ENCODE results near the gene ADAR.
"Not testable (repeated sequence)": the region's sequence is repeated elsewhere in the genome, so short reads cannot be mapped to it uniquely, and the experiment has no call there.

Gene ADAR, protein sequence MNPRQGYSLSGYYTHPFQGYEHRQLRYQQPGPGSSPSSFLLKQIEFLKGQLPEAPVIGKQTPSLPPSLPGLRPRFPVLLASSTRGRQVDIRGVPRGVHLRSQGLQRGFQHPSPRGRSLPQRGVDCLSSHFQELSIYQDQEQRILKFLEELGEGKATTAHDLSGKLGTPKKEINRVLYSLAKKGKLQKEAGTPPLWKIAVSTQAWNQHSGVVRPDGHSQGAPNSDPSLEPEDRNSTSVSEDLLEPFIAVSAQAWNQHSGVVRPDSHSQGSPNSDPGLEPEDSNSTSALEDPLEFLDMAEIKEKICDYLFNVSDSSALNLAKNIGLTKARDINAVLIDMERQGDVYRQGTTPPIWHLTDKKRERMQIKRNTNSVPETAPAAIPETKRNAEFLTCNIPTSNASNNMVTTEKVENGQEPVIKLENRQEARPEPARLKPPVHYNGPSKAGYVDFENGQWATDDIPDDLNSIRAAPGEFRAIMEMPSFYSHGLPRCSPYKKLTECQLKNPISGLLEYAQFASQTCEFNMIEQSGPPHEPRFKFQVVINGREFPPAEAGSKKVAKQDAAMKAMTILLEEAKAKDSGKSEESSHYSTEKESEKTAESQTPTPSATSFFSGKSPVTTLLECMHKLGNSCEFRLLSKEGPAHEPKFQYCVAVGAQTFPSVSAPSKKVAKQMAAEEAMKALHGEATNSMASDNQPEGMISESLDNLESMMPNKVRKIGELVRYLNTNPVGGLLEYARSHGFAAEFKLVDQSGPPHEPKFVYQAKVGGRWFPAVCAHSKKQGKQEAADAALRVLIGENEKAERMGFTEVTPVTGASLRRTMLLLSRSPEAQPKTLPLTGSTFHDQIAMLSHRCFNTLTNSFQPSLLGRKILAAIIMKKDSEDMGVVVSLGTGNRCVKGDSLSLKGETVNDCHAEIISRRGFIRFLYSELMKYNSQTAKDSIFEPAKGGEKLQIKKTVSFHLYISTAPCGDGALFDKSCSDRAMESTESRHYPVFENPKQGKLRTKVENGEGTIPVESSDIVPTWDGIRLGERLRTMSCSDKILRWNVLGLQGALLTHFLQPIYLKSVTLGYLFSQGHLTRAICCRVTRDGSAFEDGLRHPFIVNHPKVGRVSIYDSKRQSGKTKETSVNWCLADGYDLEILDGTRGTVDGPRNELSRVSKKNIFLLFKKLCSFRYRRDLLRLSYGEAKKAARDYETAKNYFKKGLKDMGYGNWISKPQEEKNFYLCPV

DNA sequence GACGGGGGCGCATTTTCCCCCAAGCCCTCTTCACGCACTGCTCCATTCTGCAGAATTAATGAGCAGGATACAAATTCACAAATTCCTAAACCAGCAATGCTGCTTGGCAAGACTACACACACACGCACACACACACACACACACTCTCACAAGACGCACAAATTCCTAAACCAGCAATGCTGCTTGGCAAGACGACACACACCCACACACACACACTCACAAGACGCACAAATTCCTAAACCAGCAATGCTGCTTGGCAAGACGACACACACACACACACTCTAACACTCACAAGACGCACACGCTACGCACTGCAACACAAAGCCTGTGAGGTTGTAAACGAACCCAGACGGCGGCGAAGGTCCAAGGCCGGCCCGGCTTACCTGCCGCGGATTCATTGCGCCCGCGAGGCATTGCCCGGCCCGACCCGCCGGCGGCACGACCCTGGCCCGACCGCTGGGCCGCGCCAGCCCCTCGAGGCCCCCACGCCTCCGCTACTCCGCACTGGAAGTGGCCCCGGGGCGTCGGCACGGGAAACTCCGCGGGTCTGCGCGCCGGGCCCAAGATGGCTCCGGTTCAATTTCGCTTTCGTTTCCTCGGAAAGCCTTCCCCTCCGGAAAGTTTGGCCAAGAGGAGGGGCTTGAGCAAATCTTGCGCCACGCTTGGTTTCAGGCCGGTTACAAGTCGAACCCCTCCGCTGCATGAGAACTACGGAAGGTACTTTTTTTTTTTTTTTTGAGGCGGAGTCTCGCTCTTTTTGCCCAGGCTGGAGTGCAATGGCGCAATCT lies at the start of gene ADAR:
Gene ADAR (minus strand): TSS at position 578 of the 788 bp plus-strand sequence. CDS start 180 bp downstream, at position 398.
- peak; percentile 94 for DNase-seq (ENCODE audit: low spot score)

DNA sequence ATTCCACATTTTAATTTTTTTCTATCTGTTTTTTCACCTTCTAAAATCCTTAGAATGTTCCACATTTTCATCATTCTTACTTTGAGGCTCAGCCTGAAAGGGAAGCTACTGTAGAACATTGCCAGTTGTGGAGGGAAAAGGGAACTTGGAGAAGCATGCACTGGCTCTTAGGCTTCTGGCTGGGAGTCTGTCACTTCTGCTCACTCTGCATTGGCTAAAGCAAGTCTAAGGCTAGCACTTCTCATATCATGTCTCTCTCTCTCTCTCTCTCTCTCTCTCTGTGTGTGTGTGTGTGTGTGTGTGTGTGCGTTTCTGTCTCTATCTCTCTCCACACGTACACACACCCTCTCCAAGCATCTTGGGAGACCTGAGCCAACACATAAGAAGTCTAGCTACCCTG lies 49.6 kb upstream of the ADAR start:
- no peak for DNase-seq (ENCODE audit: low spot score)

DNA sequence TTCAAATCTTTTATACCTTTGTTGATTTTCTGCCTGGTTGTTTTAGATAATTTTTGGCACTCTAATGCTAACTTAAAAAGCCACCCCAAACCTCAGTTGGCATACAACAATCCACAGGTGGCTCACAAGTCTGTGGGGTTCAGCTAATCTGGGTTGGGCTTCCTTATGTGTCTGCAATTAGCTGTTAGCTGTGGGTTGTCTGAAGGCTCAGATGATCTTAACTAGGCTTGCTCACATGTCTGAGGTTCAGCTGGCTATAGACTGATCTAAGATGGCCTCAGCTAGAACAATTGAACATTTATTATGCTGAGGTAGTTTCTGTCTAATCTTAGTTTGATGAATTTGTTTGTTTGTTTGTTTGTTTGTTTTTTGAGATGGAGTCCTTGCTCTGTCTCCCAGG lies 44.9 kb upstream of the ADAR start:
- no peak for DNase-seq (ENCODE audit: low spot score)

DNA sequence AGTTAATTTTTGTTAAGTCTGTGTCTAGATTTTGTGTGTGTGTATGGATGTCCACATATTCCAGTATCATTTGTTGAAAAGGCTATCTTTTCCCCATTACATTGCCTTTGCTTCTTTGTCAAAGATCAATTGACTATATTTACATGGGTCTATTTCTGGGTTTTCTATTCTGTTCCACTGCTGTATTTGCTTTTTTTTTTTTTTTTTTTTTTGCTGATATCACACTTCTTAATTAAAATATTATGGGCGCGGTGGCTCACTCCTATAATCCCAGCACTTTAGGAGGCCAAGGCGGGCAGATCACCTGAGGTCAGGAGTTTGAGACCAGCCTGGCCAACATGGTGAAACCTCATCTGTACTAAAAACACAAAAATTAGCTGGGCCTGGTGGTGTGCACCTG lies 36.7 kb upstream of the ADAR start:
- DNase-seq (ENCODE audit: low spot score) = not testable (repeated sequence)

DNA sequence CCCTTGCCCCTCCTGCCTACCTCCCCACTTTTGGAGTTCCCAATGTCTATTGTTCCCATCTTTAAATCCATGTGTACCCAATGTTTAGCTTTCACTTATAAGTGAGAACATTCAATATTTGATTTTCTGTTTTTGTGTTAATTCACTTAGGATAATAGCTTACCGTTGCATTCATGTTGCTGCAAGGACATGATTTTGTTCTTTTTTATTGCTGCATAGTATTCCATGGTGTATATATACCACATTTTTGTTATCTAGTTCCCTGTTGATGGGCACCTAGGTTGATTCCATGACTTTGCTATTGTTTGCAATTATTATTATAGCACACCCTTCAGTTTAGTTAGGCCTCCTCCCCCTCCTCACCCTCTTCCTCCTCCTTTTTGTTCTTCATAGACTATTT lies 33.5 kb upstream of the ADAR start:
- DNase-seq (ENCODE audit: low spot score) = no peak

DNA sequence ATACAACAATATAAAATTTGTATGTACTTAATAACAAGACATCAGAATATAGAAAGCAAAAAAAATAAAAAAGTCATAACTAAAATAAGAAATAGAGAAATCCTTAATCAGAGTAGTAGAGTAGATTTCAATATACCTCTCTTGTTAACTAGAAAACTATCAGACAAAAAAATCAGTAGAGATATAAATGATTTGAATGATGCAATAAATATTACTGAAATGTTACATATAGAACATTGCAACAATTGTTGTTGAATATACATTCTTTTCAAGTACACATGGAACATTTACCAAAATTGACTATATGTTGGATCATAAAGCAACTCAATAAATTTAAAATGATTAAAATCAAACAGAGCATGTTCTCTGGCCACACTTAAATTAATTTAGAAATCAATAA lies 31.9 kb upstream of the ADAR start:
- DNase-seq (ENCODE audit: low spot score) = no peak

DNA sequence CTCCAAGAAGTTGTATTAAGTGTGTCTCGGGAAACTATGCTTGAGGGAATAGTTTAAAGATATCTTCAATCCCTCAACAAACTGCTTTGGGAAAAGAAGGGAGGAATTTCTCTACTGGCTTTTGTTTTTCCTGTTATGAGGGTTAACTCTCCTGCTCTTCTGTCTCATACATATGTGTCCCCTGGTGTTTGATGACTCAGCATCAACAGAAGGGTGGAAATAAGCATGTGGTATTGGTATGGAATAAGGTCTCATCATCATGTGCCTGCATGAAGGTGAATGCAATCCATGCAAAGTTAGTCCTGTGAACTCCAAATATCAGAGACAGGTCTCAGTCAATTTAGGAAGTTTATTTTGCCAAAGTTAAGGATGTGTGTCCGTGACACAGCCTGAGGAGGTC lies 27.2 kb upstream of the ADAR start:
- DNase-seq (ENCODE audit: low spot score) = no peak

DNA sequence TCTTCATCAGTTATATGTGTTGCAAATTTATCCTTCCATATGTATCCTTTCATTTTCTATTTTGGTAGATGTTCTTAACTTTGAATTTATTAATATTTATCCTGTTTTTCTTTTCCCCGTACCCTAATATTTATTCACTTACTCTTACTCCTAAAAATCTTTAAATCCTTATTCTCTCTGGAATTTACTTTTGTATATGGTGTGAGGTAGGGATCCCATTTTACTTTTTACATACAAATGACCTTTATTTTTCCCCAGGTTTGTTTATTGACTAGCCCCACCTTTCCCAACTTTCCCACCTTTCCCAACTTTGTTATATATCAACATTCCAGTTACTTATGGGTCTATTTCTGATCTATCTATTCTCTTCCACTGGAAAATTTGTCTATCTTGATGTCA lies 21.7 kb upstream of the ADAR start:
- no peak for DNase-seq (ENCODE audit: low spot score)

DNA sequence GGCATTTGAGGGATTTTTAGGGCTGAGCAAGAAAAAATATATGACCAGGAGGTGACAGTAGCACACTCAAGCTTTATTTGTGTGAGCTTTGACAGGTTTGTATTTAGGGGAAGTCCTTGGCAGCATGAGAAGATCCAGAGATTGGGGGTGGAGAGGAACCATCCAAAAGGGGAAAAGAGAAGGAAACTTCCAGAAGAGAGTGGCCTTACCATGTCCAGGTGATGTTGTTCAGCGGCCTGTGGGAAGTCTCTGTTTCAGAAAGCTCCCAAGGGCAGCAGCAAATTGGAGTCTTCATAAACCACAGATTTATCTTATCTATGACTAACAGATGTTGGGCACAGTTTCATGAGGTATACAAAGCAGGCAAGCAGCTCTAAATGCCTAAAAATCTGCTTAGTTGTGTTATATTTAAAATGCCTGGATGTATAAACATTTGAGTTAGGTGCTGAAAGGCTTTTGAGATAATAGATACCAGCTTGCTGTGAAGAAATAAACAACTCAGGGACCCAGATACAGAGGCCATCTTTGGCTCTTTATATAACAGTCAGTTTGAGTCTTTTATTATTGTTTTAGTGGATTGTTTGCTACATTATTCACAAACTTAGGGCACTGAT lies 21.2 kb upstream of the ADAR start:
- no peak for DNase-seq (ENCODE audit: low spot score)

DNA sequence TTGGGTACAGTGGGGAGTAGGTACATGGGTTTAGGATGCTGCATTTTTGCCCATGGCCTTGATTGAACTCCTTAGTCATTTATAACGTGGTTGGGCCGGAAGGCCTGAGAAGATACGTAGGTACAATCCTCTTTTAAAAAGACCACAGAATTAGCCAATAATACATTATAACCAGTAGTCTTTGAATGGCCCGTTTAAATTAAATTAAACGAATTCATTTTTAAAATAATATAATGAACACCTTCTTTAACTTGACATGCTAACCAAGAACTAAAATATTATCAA lies 20.1 kb upstream of the ADAR start:
- DNase-seq (ENCODE audit: low spot score) = no peak

DNA sequence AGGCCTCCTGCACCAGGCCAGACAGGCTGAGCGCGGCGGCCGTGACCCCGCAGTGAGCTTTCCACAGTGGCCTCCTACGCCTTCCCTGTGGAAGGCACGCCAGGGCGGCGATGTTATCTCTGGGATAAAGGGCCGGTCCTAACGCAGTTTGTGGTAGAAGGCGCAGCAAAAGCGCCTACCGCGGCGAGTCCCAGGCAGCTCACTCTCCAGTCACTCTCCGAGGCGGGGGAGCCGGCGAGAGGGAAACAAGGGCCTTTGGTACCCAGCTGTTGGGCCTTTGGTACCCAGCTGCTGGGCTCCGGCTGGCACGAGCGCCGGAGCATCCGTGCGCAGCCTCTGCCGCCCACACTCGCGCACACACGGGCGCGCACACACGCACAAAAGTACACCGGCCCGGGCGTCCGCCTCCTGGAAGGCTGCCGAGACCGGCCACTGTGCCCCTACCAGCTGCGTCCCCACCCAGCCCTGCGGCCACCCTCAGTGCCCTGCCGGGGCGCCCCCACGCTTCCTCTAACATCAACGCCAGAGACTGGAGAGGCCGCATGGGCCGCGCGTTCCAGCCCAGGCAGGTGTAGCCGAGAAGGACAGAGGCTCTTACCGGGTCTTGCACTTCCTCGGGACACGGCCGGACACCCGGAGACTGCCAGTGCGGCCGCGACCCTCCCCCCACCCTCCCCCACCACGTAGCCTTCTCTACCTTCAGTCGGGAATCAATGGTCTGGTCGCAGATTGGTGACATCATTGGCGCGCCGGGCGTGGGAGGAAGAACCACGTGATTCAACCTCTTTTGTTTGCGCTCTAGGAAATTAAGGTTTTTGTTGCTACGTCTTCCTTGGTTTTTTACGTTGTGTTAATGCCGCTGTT lies 19.5 kb upstream of the ADAR start:
- peak; percentile 90 for DNase-seq (ENCODE audit: low spot score)

DNA sequence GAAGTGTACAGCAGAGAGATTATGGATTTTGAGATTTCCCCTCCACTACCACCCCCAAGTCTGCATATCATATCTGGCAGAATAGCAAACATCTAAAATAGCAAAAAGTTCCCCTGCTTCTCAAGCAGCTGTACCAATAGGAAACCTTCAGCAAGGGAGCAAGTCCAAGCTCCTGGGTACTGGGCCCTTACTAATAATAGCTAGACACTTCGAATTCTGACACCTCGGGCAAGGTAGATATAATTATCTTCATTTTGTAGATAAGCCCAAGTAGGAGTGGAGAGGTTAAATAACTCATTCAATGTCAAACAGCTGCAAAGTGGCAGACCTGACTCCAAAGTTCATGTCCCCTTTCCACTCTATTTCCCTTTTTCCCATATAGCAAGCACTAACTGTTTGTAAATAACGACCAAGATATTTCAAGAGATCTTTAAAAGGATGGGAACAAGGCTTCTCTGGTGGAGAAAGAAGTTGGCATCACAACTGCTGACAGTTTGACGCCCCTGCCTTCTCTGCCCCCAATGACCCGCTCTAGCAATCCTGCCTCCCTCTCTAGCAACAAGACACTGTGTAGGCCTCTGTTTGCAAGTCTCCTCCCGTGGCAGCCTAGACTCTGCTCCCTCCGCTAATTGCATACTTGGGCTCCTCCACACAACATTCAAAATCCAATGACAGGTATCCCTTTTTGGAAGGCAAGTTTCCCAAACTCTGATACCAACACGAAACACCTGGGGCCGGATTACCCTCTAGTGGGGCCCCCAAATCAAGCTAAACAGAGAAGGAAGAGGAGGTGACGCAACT lies 18.7 kb upstream of the ADAR start:
- no peak for DNase-seq (ENCODE audit: low spot score)

DNA sequence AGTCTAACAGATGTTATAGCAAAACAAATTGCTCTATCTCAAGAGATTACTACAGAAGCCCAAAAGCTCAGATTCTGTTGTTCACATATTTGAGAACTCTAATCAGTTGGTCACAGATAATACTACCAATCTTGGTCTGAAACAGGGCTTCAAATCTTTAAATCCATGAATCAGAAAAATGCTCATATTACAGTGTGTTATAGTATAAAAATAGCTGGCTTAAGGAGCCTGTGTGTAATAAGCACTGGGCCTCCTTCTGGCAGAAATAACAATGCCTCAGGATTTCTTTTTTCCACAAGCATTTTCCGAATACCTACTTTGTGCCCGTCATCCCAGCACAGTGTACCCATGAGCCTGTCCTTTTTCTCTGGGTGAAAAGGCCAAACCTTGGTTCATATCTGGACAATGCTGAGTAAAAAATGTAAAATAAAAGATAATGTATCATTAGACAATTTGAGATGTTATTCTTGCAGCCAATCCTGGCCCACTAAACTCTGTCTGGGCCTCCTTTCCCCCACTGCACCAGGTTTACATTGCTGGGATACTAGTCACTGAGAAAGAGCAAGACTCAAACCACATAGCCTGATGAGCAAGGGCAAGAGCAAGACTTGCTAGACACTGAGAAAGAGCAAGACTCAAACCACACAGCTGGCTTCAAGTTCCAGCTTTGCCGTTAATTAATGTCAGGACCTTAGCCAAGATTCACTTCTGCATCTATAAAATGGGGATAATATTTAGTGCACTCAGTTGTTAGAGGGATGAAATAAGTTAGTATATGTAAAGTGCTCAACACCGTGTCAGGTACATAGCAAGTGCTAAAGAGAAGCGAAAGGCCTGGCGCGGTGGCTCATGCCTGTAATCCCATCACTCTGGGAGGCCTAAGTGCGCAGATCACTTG lies 17.0 kb upstream of the ADAR start:
- no peak for DNase-seq (ENCODE audit: low spot score)

DNA sequence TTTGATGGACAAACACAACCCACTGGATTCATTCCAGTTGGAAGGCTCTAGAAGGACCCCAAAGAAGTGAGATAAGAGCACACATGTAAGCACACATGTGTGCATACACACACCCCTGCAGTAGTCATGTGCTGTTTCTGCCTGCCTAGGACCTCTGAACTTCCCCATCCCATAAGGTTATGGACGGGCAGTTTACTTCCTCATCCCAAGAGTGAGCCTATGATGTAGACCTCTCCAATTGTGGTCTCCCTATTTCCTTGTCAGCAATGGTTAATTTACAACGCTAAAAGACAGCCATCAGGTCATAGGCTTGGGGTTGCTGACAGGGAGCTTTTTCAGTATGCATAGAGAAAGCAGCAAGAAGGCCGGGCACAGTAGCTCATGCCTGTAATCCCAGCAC lies 15.4 kb upstream of the ADAR start:
- DNase-seq (ENCODE audit: low spot score) = no peak

DNA sequence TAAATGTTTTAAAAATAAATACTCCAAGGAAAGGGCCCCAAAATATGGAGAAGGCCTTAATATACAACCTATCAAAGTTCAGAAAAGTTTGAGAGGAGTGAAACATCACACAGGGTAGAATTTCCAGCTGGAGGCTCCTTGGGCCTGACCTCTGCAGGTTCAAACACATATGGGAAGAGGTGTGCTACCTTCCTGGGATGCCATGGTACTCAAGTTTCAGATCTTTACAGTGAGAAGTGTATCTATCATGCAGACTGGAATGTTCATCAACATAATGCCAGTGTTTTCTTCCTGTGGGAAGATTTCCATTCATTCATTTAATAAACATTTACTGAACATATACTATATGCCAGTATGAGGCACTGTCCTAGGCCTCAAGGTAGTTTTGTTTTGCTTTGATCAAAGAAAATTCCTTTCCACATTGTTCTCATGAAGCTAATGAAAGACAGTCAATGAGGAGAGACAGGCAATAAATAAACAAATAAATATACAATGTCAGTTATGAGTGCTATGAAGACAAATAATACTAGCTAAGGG lies 14.6 kb upstream of the ADAR start:
- DNase-seq (ENCODE audit: low spot score) = no peak

DNA sequence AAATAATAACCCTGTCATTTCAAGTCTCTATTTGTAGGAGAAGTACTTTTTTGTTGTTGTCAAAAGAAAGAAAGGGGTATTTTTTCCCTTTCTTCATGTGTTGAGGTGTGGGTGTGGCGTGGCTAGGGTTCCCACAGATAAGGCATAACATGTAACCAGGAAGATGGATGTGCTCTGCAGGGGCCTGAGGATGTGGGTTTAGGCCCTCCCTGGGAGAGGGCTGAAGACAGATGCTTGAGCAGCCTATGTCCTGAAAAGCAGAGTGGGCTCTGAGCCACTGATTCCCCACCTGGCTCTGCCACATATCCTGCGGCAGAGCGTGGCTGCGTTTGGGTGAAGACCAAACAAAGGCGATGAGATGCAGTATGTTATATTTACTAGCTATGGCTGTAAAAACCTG lies 13.9 kb upstream of the ADAR start:
- DNase-seq (ENCODE audit: low spot score) = no peak

DNA sequence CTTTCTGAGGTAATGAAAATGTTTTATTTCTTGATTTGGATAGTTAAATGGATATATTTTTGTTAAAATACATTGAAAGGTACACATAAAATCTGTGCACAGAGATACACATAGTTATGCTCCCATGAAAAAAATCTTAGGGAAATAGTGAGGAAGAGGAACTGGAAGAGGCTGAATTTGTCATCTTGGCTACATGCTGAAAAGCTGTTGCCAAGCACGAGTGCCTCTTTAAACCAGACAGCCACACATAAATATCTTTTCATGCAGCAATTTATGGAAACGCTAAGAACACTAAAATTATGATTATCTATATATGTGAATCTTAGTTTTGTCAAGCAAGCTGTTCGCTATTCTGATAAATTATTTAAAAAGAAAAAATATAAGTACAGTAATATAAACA lies 12.8 kb upstream of the ADAR start:
- no peak for DNase-seq (ENCODE audit: low spot score)

DNA sequence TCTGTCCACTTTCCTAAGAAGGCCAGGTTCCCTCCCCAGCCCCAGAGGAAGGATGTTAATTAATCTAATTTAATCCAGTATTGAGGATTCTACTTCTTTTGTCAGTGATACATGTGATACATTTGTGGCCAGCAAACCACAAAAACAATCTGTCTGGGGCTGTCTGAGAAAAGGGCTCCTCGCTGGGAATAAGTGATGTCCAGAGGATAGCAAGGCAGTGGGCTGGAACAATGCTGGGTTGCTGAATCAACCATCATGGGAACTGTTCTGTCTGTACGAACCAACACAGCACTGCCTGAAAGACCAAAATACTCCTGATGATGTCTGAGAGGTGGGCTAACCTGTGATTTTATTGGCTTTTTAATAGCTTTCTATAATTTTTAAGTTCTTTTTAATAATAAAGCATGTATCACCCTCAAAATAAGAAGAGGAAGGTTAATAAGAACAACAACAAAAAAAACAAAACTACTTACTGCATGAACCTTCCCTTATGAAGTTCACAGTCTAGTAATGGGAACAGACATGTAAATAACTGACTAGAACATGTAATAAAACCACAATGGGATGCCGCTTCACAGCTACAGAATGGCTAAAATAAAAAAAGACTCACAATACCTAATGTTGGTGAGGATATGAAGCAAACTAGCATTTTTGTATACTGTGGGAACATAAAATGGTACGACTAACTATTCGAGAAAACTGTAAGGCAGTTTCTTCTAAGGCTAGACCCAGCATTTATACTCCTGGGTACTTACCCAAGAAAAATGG lies 11.4 kb upstream of the ADAR start:
- DNase-seq (ENCODE audit: low spot score) = no peak
